ENCODE measurements around the gene LRRC63. TPM values are rescaled to one million over a fixed set of nuclear protein-coding genes. Genes with fewer than 3 reads are reported as not detected.

LRRC63 gene
- total RNA-seq, 3 donors from 2014 or later = not detected

- no peaks in the 10 kb centered on the region for H3K36me3 ChIP-seq (ENCODE audit: low read depth)
- intact Hi-C loops (cut with DNase I, micrococcal nuclease) = no loop called here
These were observed 84.5 kb downstream of the LRRC63 start for GRCh38 chr13:46296115-46296822.

GRCh38 chr13:46296921-46297320 is 85.2 kb downstream of the LRRC63 start:
- Histone ChIP-seq H3K36me3 (ENCODE audit: low read depth) (no peaks in the 10 kb centered on the region), H3K4me1 (ENCODE audit: low read depth) (no peaks in the 10 kb centered on the region), H3K4me3 (no peak overlapping the region), H3K9me3 (peaks cover 3% of the 10 kb centered on the region)
- no peak for ATAC-seq
- intact Hi-C loops (cut with DNase I, micrococcal nuclease) = no loop called here
- no peak for TF ChIP-seq CTCF (IDR thresholded peaks at IDR 0.05)
- no peak for DNase-seq

More at GRCh38 chr13:46296115-46296822, 84.5 kb downstream of the LRRC63 start:
- peaks cover 3% of the 10 kb centered on the region for H3K9me3 ChIP-seq
- H3K4me3 ChIP-seq = no peak overlapping the region
- TF ChIP-seq CTCF (IDR thresholded peaks at IDR 0.05) = no peak
- ATAC-seq (peak; percentile 57), DNase-seq (no peak)
- no peaks in the 10 kb centered on the region for H3K4me1 ChIP-seq (ENCODE audit: low read depth)

GRCh38 chr13:46297361-46297811 is 85.7 kb downstream of the LRRC63 start:
- DNase-seq = no peak
- no peak for ATAC-seq
- H3K9me3 ChIP-seq = peaks cover 3% of the 10 kb centered on the region
- intact Hi-C loops (cut with DNase I, micrococcal nuclease) = no loop called here
- no peaks in the 10 kb centered on the region for H3K36me3 ChIP-seq (ENCODE audit: low read depth)
- TF ChIP-seq CTCF (IDR thresholded peaks at IDR 0.05) = no peak
- H3K4me3 ChIP-seq = no peak overlapping the region
- no peaks in the 10 kb centered on the region for H3K4me1 ChIP-seq (ENCODE audit: low read depth)

- Histone ChIP-seq H3K4me1 (ENCODE audit: low read depth) (no peaks in the 10 kb centered on the region), H3K36me3 (ENCODE audit: low read depth) (no peaks in the 10 kb centered on the region), H3K9me3 (peaks cover 3% of the 10 kb centered on the region), H3K4me3 (no peak overlapping the region)
- DNase-seq (no peak), ATAC-seq (no peak)
- no peak for TF ChIP-seq CTCF (IDR thresholded peaks at IDR 0.05)
- intact Hi-C loops (cut with DNase I, micrococcal nuclease) = no loop called here
These were observed 92.1 kb downstream of the LRRC63 start for GRCh38 chr13:46303742-46304385.

- Histone ChIP-seq H3K4me1 (ENCODE audit: low read depth) (no peaks in the 10 kb centered on the region), H3K36me3 (ENCODE audit: low read depth) (no peaks in the 10 kb centered on the region), H3K4me3 (no peak overlapping the region), H3K9me3 (peaks cover 3% of the 10 kb centered on the region)
- intact Hi-C loops (cut with DNase I, micrococcal nuclease) = no loop called here
- TF ChIP-seq CTCF (IDR thresholded peaks at IDR 0.05) = no peak
- no peak for ATAC-seq
- DNase-seq = no peak
These were observed 92.8 kb downstream of the LRRC63 start for GRCh38 chr13:46304546-46304945.

Measured in mucosa of descending colon (tissue), 3 donors.